SKM-1 (cell line): Measurements from ENCODE around the gene SHROOM3.

Experiments used
- DNase-seq: peaks from one replicate; lab custom pipeline; 2025; ENCODE audit not compliant: unreplicated experiment; lab: John Stamatoyannopoulos, UW

The SHROOM3 gene

GRCh38 chr4:76764251-76764650 is 329.2 kb downstream of the SHROOM3 start:
- DNase-seq = no peak

- DNase-seq = no peak
These were observed 330.6 kb downstream of the SHROOM3 start for GRCh38 chr4:76765473-76766183.

GRCh38 chr4:76767983-76768382 is 333.0 kb downstream of the SHROOM3 start:
- no peak for DNase-seq

DNA sequence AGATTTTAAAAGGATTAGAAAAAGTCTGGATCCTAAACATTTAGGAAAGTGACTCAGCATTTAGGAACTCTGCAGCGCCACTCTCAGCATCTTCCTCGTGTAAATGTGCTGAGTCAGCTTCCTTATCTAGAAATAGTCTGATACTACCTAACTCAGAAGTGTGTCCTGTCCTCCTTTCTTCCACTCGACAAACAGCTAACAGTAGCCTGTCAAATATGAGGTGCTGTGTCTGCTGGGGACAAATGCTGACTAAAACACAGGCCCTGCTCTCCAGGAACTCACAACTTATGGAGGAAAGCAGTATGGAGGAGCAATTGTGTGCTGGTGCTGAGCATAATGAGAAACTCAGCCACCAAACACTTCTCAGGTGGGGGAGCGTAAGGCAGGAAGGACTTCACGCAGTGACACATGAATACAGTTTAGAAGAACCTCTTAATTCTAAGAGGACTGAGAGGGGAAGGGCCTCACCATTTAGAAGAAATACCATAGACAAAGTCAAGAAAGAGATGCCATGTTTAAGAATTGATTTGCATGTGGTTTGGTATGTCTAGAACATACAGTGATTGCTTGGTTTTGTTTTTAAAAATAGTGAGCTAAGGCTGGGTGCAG is 337.6 kb downstream of the SHROOM3 start:
- DNase-seq = no peak

- DNase-seq = no peak
These were observed 338.7 kb downstream of the SHROOM3 start for GRCh38 chr4:76773766-76774165.

- DNase-seq = no peak
These were observed 344.9 kb downstream of the SHROOM3 start for GRCh38 chr4:76779740-76780459.

GRCh38 chr4:76780781-76781697 is 346.0 kb downstream of the SHROOM3 start:
- DNase-seq = no peak

GRCh38 chr4:76781698-76782595 is 346.9 kb downstream of the SHROOM3 start:
- DNase-seq = no peak

GRCh38 chr4:76782837-76783236 is 347.8 kb downstream of the SHROOM3 start:
- no peak for DNase-seq

GRCh38 chr4:76783836-76784235 is 348.8 kb downstream of the SHROOM3 start:
- no peak for DNase-seq

- DNase-seq = no peak
These were observed 349.2 kb downstream of the SHROOM3 start for GRCh38 chr4:76784237-76784636.

DNA sequence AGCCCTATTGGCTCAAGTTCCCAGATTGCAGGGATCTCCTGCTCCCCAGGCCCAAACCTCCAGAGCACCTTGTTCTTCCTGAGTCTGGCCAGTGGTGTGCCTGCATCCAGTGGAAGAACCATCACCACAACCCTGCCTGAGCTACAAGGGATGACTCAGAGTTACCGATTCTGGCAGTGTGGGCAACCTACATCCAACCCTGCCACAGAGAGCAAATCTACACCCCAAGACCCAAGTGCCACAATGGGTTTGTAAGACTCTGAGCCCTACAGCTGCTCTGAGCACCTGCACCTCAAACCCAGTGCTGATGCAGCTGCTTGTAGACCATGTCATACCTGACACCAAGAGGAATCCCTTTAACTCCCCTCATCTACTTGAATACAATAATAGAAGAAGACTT is 352.9 kb downstream of the SHROOM3 start:
- DNase-seq = no peak

GRCh38 chr4:76790377-76790776 is 355.3 kb downstream of the SHROOM3 start:
- DNase-seq = no peak

GRCh38 chr4:76791479-76791878 is 356.4 kb downstream of the SHROOM3 start:
- no peak for DNase-seq

- no peak for DNase-seq
These were observed 357.4 kb downstream of the SHROOM3 start for GRCh38 chr4:76792418-76792817.

- no peak for DNase-seq
These were observed 360.2 kb downstream of the SHROOM3 start for GRCh38 chr4:76795243-76795642.

GRCh38 chr4:76799140-76799539 is 364.1 kb downstream of the SHROOM3 start:
- DNase-seq = no peak

- no peak for DNase-seq
These were observed 364.7 kb downstream of the SHROOM3 start for GRCh38 chr4:76799718-76800117.

- no peak for DNase-seq
These were observed 365.9 kb downstream of the SHROOM3 start for GRCh38 chr4:76800902-76801301.

DNA sequence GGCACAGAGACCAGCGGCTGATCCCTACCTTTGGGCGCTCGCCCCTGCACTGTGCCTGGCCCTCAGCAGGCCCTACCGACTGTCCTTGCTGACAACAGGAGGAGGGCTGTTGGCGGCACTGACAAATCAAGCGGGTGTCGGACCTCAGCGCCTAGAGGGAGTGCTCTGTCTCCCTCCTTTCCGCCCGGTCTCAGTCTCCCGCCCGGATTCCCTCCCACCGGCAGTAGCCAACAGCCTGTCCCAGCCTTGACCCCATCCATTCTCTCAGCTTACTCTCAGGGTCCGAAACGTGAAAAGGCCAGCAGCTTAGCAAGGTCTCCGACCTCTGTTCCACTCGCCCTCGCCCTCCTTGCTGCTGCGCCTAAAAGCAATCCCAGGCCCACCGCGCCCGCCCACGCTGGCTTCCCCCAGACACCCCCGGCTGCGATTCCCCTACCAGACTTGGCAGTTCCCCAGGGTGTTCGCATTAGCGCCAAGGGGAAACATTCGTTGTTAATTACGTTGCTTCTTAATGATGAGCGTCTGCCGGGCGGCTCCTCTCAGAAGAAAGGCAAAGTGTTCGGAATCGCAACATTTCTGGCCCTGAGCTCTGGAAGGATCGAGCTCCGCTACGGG is 366.7 kb downstream of the SHROOM3 start:
- DNase-seq = no peak
